Activated T-cell treated with anti-CD3 and anti-CD28 coated beads for 48 hours (primary cell): ENCODE measurements around the gene KCNQ1.

Experiments
- DNase-seq: peaks from one replicate; pipeline ENCODE4 v3.0.0-alpha.2; 2020; ENCODE audit warnings: low read depth

KCNQ1 gene, protein sequence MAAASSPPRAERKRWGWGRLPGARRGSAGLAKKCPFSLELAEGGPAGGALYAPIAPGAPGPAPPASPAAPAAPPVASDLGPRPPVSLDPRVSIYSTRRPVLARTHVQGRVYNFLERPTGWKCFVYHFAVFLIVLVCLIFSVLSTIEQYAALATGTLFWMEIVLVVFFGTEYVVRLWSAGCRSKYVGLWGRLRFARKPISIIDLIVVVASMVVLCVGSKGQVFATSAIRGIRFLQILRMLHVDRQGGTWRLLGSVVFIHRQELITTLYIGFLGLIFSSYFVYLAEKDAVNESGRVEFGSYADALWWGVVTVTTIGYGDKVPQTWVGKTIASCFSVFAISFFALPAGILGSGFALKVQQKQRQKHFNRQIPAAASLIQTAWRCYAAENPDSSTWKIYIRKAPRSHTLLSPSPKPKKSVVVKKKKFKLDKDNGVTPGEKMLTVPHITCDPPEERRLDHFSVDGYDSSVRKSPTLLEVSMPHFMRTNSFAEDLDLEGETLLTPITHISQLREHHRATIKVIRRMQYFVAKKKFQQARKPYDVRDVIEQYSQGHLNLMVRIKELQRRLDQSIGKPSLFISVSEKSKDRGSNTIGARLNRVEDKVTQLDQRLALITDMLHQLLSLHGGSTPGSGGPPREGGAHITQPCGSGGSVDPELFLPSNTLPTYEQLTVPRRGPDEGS

GRCh38 chr11:2444821-2445745 lies at the start of gene KCNQ1:
TSS of gene KCNQ1 (plus strand) at chr11:2445008. CDS start at chr11:2445099, 91 bp downstream.
- peak; percentile 69 for DNase-seq

- no peak for DNase-seq
These were observed 49.5 kb upstream of the KCNQ1 start for GRCh38 chr11:2395211-2395730.

- DNase-seq: no peak
These were observed 49.0 kb upstream of the KCNQ1 start for GRCh38 chr11:2395856-2396255.

- no peak for DNase-seq
These were observed 48.3 kb upstream of the KCNQ1 start for GRCh38 chr11:2396471-2396870.

DNA sequence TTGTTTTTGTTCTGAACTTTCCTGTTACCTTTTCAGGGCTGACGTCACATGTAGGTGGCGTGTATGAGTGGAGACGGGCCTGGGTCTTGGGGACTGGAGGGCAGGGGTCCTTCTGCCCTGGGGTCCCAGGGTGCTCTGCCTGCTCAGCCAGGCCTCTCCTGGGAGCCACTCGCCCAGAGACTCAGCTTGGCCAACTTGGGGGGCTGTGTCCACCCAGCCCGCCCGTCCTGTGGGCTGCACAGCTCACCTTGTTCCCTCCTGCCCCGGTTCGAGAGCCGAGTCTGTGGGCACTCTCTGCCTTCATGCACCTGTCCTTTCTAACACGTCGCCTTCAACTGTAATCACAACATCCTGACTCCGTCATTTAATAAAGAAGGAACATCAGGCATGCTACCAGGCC lies 47.8 kb upstream of the KCNQ1 start:
- DNase-seq: no peak

GRCh38 chr11:2398664-2399355 lies 46.0 kb upstream of the KCNQ1 start:
- DNase-seq: no peak

- no peak for DNase-seq
These were observed 45.2 kb upstream of the KCNQ1 start for GRCh38 chr11:2399488-2400068.

DNA sequence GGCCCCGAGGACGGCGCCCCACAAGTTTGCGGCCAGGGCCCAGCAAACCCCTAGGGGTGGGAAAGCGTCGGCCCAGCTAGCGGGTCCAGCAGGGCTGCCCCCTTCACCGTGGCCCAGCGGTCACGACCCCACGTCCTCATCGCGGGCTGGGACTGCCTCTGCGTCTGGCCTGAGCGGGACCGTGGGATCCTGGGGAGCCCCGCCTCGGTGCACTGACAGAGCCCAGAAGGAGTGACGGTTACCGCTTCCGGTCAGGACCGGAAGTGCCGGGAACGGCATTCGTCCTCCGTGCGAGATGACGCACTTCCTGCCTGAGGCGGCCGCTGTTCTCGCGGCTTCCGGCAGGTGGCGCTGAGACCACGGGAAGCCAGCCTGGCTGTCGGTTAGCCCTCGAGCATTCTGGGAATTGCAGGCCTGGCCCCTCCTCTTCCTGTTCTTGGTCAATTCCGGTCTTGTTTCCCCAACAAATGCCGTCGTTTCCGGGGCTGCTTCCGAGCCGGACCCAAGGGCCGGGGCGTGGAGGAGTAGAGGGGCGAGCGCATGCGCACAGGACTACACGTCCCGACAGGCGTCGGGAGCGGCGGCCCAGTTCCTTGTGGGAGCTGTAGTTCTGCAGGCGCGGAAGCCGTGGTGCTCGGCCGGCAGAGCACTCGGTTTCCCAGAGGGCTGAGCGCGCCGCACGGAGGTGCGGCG lies 44.6 kb upstream of the KCNQ1 start, which contains the start of gene TSSC4:
TSSC4 (plus strand) TSS at position 682 of the 693 bp plus-strand sequence. CDS start 1,884 bp downstream, outside the sequence.
- DNase-seq: peak; percentile 97

- no peak for DNase-seq
These were observed 43.9 kb upstream of the KCNQ1 start for GRCh38 chr11:2400762-2401435.

DNA sequence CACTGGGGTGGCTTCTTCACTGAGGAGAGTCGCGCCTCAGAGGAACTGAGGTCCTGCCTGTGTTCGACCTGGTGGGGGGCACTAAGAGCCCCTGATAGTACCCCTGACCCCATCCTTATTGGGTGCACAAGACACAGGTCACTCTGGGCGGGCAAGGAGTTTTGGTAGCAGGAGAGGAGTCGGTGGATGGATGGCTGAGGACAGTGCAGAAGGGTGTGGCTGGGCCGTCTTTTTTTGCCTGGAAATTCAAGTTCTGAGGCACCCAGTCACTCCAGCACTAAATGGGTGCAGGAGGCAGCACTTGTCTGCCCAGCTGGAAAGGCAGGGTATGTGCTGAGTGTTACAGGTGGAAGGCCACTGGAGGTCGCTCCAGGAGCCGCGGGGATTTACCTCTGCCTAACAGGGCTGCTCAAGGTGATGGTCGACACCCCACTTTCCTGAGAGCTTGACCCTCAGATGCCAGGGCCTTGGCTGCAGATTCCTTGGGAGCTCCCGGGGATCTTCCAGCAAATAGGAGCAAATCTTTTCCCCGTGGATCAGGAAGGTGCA lies 43.3 kb upstream of the KCNQ1 start:
- DNase-seq: no peak

DNA sequence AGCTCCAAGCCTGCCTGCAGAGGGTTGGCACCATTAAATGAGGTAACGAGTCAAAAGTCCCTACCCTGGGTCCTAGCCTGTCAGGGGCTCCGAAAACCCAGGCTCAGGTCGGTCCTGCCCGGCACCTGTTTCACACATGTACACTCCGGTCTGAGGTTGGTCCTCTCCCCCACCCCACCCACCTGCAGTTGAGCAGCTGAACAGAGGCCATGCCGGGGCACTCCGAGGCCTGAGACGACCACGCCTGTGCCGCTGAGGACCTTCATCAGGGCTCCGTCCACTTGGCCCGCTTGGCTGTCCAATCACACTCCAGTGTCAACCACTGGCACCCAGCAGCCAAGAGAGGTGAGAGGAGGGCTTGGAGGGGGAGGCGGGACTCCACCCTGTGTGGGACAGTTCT lies 42.7 kb upstream of the KCNQ1 start:
- no peak for DNase-seq

DNA sequence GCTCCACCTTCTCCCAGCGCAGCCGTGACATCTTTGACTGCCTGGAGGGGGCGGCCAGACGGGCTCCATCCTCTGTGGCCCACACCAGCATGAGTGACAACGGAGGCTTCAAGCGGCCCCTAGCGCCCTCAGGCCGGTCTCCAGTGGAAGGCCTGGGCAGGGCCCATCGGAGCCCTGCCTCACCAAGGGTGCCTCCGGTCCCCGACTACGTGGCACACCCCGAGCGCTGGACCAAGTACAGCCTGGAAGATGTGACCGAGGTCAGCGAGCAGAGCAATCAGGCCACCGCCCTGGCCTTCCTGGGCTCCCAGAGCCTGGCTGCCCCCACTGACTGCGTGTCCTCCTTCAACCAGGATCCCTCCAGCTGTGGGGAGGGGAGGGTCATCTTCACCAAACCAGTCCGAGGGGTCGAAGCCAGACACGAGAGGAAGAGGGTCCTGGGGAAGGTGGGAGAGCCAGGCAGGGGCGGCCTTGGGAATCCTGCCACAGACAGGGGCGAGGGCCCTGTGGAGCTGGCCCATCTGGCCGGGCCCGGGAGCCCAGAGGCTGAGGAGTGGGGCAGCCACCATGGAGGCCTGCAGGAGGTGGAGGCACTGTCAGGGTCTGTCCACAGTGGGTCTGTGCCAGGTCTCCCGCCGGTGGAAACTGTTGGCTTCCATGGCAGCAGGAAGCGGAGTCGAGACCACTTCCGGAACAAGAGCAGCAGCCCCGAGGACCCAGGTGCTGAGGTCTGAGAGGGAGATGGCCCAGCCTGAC lies 41.7 kb upstream of the KCNQ1 start:
- no peak for DNase-seq

- DNase-seq: no peak
These were observed 40.0 kb upstream of the KCNQ1 start for GRCh38 chr11:2404735-2405196.

GRCh38 chr11:2406451-2406850 lies 38.4 kb upstream of the KCNQ1 start:
- no peak for DNase-seq

DNA sequence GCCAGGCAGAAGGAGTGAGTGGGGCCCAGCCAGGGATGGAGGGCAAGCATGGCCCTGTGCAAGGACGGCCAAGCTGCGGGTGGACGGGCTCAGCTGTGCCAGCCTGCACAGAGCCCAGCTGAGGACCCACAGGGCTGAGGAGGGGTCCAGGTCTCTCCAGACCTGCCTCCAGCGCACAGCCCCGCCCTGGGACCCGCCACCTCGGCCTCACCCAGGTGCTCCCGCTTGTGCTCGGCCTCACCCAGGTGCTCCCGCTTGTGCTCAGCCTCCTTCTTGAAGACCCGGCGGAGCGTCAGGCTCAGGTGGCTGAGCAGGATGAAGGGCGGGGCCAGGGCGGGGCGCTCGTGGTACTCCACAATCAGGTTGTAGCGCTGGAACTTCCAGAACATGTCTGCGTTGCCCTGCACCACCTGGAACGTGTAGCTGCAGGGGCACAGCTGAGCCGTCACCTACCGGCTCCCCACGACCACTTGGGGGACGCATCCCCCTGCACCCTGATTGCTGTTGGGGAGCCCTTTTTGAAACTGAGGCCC lies 37.9 kb upstream of the KCNQ1 start:
- no peak for DNase-seq

- no peak for DNase-seq
These were observed 36.1 kb upstream of the KCNQ1 start for GRCh38 chr11:2408671-2409070.

- DNase-seq: no peak
These were observed 35.7 kb upstream of the KCNQ1 start for GRCh38 chr11:2409126-2409525.
